NCI-H2196 (cell line): ENCODE measurements around the gene OR5B2.
"Not testable (repeated sequence)": the region's sequence is repeated elsewhere in the genome, so short reads cannot be mapped to it uniquely, and the experiment has no call there.

Experiments
- DNase-seq: peaks from one replicate; lab custom pipeline; 2025; ENCODE audit not compliant: unreplicated experiment; lab: John Stamatoyannopoulos, UW

The OR5B2 gene

GRCh38 chr11:58428021-58428420 lies at the start of gene OR5B2:
OR5B2 (minus strand) TSS chr11:58428121; CDS start chr11:58423261, 4,860 bp downstream.
- no peak for DNase-seq

GRCh38 chr11:58471892-58472291 lies 44.0 kb upstream of the OR5B2 start:
- DNase-seq: no peak

- no peak for DNase-seq
Observed at GRCh38 chr11:58466293-58466692, 38.4 kb upstream of the OR5B2 start.

- no peak for DNase-seq
Observed at GRCh38 chr11:58465690-58466089, 37.8 kb upstream of the OR5B2 start.

DNA sequence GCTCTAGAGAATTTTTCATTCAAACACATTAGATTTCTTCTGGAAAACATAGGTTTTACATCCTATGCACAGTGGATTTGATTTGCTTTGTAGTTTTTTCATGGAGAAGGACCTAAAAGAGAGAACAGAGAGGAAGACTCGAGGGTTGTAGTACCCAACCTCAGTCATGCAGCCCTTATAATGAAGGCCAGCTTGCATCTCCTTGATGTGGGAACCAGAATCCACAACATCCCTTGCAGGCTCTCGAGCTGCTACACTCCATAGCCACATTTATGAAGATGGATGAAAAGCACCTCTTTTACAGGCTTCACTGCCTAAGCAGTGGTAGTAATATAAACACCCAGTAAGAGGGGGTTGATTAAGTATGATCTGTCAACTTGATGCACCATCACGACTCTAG lies 23.7 kb upstream of the OR5B2 start:
- no peak for DNase-seq

GRCh38 chr11:58446294-58446693 lies 18.4 kb upstream of the OR5B2 start:
- no peak for DNase-seq

- DNase-seq: no peak
Observed at GRCh38 chr11:58444300-58444699, 16.4 kb upstream of the OR5B2 start.

GRCh38 chr11:58442136-58442535 lies 14.2 kb upstream of the OR5B2 start, which contains the start of gene OR5B12:
OR5B12 (minus strand) TSS chr11:58442236; CDS start chr11:58440151, 2,085 bp downstream.
- no peak for DNase-seq

GRCh38 chr11:58438486-58438885 lies 10.6 kb upstream of the OR5B2 start:
- DNase-seq: no peak

GRCh38 chr11:58434217-58434616 lies 6.3 kb upstream of the OR5B2 start:
- DNase-seq: no peak

DNA sequence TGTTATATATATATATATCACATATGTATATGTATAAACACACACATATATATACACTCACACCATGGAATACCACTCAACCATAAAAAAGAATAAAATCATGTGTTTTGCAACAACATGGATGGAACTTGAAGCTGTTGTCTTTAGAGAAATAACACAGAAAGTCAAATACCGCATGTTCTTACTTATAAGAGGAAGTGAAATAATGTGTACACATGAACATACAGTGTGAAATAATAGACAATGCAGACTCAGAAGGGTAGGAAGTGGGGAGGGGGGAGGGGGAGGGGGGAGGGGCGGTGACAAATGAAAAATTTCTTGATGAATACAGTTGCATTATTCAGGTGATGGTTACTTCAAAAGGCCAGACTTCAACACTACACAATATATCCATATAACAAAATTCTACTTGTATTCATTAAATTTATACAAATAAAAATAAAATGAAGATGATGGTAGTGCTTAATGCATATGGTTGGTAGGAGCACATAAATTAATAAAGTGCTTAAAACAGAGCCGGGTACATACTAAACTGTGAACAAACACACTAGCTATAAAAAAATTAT lies 5.8 kb upstream of the OR5B2 start:
- DNase-seq: no peak

GRCh38 chr11:58429273-58429672 lies 1.4 kb upstream of the OR5B2 start:
- DNase-seq: no peak

GRCh38 chr11:58406774-58407173 lies 21.1 kb downstream of the OR5B2 start, which contains the start of gene OR5B3:
OR5B3 (minus strand) TSS chr11:58406874; CDS start chr11:58403409, 3,465 bp downstream.
- no peak for DNase-seq

- not testable (repeated sequence) for DNase-seq
Observed at GRCh38 chr11:58399622-58400021, 28.3 kb downstream of the OR5B2 start.

DNA sequence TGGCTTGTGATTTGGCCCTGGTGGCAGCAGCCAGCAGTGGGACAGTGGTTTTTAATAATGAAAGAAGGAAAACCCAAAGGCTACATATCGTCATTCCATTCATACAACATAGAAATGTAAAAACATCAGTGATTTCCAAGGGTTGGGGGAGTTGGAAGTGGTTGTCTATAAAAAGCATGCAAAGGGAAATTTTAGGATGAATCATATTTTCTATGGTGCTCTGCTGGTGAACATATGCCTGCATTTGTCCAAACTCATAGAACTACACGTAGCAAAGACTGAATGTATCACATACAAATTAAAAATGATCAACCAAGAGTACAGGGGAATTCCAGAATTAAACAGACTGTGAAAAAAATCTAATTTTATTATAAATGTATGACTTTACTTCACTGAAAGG lies 32.3 kb downstream of the OR5B2 start:
- DNase-seq: no peak

GRCh38 chr11:58394195-58394594 lies 33.7 kb downstream of the OR5B2 start:
- DNase-seq: no peak

- no peak for DNase-seq
Observed at GRCh38 chr11:58392746-58393145, 35.2 kb downstream of the OR5B2 start.

DNA sequence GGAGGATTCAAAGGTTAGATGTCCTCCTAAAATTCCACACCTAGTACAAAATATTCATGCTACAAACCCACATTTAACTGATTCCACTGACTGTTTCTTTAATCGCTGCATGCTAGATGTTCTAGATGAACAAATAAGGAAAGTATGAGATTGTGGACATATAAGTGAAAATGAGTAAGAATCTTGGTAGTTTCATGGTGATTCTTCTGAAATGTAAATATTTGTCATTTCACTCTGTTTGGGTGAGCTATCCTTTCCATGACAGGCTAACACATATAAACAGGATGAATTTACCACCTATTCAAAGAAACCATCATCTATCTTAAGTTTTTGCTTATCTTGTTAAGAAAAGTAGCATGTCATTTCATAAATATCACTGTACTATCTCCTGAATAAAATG lies 36.0 kb downstream of the OR5B2 start:
- no peak for DNase-seq

GRCh38 chr11:58390551-58391063 lies 37.3 kb downstream of the OR5B2 start:
- no peak for DNase-seq
